Lower leg skin (tissue), 4 donors: ENCODE measurements around the gene BIN1. TPM values are rescaled to one million over a fixed set of nuclear protein-coding genes. Genes with fewer than 3 reads are reported as not detected.

Experiments
- DNase-seq, 2 donors: peaks; one replicate each; pipeline ENCODE4 v3.0.0-alpha.2; 2019; ENCODE audit warnings: low spot score in 2 of 2
- H3K4me3 ChIP-seq: fragments of 200-600 bp; sonication (generic); 2 replicates; pipeline ENCODE4 v1.5.1; 2017; ENCODE audit warnings: mild to moderate bottlenecking, low read depth; ENCODE audit not compliant: poor library complexity, severe bottlenecking
- CTCF ChIP-seq, 3 donors: fragments of 450-650 bp; IDR thresholded peaks; one replicate each; pipeline ENCODE4 v1.5.1; 2016; ENCODE audit warnings: antibody characterized with exemption in 3 of 3, mild to moderate bottlenecking in 3 of 3, moderate library complexity in 2 of 3
- POLR2A ChIP-seq, 2 donors: fragments of 450-650 bp; IDR thresholded peaks; one replicate each; pipeline ENCODE4 v1.6.1; 2016 to 2017; ENCODE audit warnings: antibody characterized with exemption in 2 of 2, mild to moderate bottlenecking in 1 of 2, moderate library complexity in 1 of 2
- WGBS, 2 donors: methylation state at CpG; one replicate each; pipeline ENCODE4 v1.1.5; 2018; 5-methylcytosine and 5-hydroxymethylcytosine counted together
- intact Hi-C: fragments of 100-400 bp; cut with DNase I; formaldehyde crosslinking; loops from one replicate; pipeline ENCODE4 v1.15.0; 2023; ENCODE audit warnings: low total_unique reads
- total RNA-seq, 4 donors: library from RNA; depleted of rRNA; stranded (reverse); fragments of >200 nt; gene quantifications; one replicate each; pipeline ENCODE4 v1.1.0, GENCODE V29; 2016

Gene BIN1
- total RNA-seq, 4 donors from 2014 or later, result 8.4 to 18.2 (median 9.8) TPM

- TF ChIP-seq CTCF (IDR thresholded peaks at IDR 0.05), result no peak
- no peak for TF ChIP-seq POLR2A (IDR thresholded peaks at IDR 0.05)
- DNase-seq, result no peak
- no peak overlapping the region for H3K4me3 ChIP-seq
- intact Hi-C loops, result no loop called here
- 60 to 74% methylated on average over 11 of the region's 11 CpGs for WGBS, 2 donors
Observed at GRCh38 chr2:127076924-127077323, 30.0 kb downstream of the BIN1 start.

- no peak overlapping the region for H3K4me3 ChIP-seq
- no peak for DNase-seq
- 81 to 91% methylated on average over 5 of the region's 5 CpGs for WGBS, 2 donors
- intact Hi-C loops, result no loop called here
- TF ChIP-seq POLR2A (IDR thresholded peaks at IDR 0.05) (no peak), CTCF (IDR thresholded peaks at IDR 0.05) (no peak)
Observed at GRCh38 chr2:127076290-127076689, 30.7 kb downstream of the BIN1 start.

- WGBS, 2 donors, result 91 to 98% methylated on average over 6 of the region's 6 CpGs
Observed at GRCh38 chr2:127075821-127076220, 31.1 kb downstream of the BIN1 start.

GRCh38 chr2:127074936-127075335 is 32.0 kb downstream of the BIN1 start:
- intact Hi-C loops, result no loop called here
- WGBS, 2 donors, result 65 to 82% methylated on average over 3 of the region's 3 CpGs
- TF ChIP-seq CTCF (IDR thresholded peaks at IDR 0.05), result no peak
- TF ChIP-seq POLR2A (IDR thresholded peaks at IDR 0.05), result no peak

More at GRCh38 chr2:127075821-127076220, 31.1 kb downstream of the BIN1 start:
- no peak overlapping the region for H3K4me3 ChIP-seq
- DNase-seq, result no peak
- intact Hi-C loops, result no loop called here
- TF ChIP-seq POLR2A (IDR thresholded peaks at IDR 0.05) (no peak), CTCF (IDR thresholded peaks at IDR 0.05) (no peak)

GRCh38 chr2:127074358-127074757 is 32.6 kb downstream of the BIN1 start:
- no peak for TF ChIP-seq CTCF (IDR thresholded peaks at IDR 0.05)
- no peak for TF ChIP-seq POLR2A (IDR thresholded peaks at IDR 0.05)
- no peak for DNase-seq
- intact Hi-C loops, result no loop called here
- H3K4me3 ChIP-seq, result no peak overlapping the region
- whole genome bisulfite sequencing, 2 donors, result 64 to 66% methylated on average over 3 of the region's 3 CpGs

More at GRCh38 chr2:127074936-127075335, 32.0 kb downstream of the BIN1 start:
- no peak for DNase-seq
- no peak overlapping the region for H3K4me3 ChIP-seq

- no peak overlapping the region for H3K4me3 ChIP-seq
- 56 to 58% methylated on average over 10 to 14 of the region's 15 CpGs for WGBS, 2 donors
- no peak for TF ChIP-seq POLR2A (IDR thresholded peaks at IDR 0.05)
- TF ChIP-seq CTCF (IDR thresholded peaks at IDR 0.05), result no peak
- intact Hi-C loops, result no loop called here
- DNase-seq, result no peak
Observed at GRCh38 chr2:127072970-127073369, 34.0 kb downstream of the BIN1 start.
